BJ (cell line): ENCODE data around the gene NRK. TPM values are rescaled to one million over a fixed set of nuclear protein-coding genes. Genes with fewer than 3 reads are reported as not detected.
"Not testable (repeated sequence)": the region's sequence is repeated elsewhere in the genome, so short reads cannot be mapped to it uniquely, and the experiment has no call there.

Experiments used
- CTCF ChIA-PET: fragments of 350-600 bp; formaldehyde crosslinking; extraction: SDS; loops from one replicate; lab custom pipeline; 2021; ENCODE audit warnings: antibody characterized with exemption, inconsistent platforms; lab: Yijun Ruan, JAX
- POLR2A ChIA-PET: fragments of 300-600 bp; sonication (Branson Sonifier 250); formaldehyde crosslinking; extraction: SDS; loops from one replicate; lab custom pipeline; 2021; ENCODE audit warnings: antibody characterized with exemption; lab: Charles Lee
- DNase-seq: peaks from one replicate; pipeline ENCODE4 v3.0.0-alpha.2; 2011; ENCODE audit warnings: low read depth
- H3K27me3 ChIP-seq: 2 replicates; pipeline ENCODE4 v1.6.0; 2011; ENCODE audit warnings: low read length; ENCODE audit not compliant: control insufficient read depth, insufficient read depth
- H3K36me3 ChIP-seq: 2 replicates; pipeline ENCODE4 v1.5.1; 2011; ENCODE audit warnings: low read length; ENCODE audit not compliant: control insufficient read depth, insufficient read depth
- H3K4me3 ChIP-seq: 2 replicates; pipeline ENCODE4 v1.5.1; 2011; ENCODE audit warnings: low read depth, mild to moderate bottlenecking, control low read depth, low read length
- polyA plus RNA-seq: library from polyadenylated mRNA; depleted of rRNA; stranded (reverse); fragments of >200 nt; gene quantifications from 2 replicates; pipeline ENCODE4 v1.2.3, GENCODE V29; 2011
- TF ChIP-seq, protein P1 (sequence below): IDR thresholded peaks from 2 replicates; pipeline ENCODE4 v1.5.1; 2011; ENCODE audit warnings: low read depth, mild to moderate bottlenecking, control low read depth, inconsistent platforms, low read length, moderate library complexity; ENCODE audit not compliant: insufficient read depth

NRK gene
- polyA plus RNA-seq, 1 experiment: 0.16 TPM

DNA sequence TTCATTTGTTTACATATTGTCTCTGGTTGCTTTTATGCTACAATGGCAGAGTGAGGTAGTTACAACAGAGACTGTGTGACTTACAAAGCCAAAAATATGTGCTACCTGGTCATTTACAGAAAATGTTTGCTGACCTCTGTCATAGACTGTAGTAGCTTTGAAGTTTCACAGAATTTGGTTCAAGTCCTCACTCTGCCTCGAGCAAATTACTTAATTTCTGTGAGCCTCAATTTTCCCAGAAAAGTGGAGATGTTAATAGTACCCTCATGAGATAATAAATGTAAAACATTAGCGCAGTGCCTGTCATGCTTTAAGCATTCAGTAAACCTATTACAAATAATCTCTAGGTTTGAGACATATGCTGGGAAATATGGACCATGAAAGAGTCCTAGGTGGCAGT is 18.4 kb upstream of the NRK start:
- H3K36me3 ChIP-seq: no peaks in the 10 kb centered on the region
- ChIA-PET POLR2A (no interaction called here), CTCF (no interaction called here)
- no peaks in the 10 kb centered on the region for H3K27me3 ChIP-seq
- TF ChIP-seq, protein P1, sequence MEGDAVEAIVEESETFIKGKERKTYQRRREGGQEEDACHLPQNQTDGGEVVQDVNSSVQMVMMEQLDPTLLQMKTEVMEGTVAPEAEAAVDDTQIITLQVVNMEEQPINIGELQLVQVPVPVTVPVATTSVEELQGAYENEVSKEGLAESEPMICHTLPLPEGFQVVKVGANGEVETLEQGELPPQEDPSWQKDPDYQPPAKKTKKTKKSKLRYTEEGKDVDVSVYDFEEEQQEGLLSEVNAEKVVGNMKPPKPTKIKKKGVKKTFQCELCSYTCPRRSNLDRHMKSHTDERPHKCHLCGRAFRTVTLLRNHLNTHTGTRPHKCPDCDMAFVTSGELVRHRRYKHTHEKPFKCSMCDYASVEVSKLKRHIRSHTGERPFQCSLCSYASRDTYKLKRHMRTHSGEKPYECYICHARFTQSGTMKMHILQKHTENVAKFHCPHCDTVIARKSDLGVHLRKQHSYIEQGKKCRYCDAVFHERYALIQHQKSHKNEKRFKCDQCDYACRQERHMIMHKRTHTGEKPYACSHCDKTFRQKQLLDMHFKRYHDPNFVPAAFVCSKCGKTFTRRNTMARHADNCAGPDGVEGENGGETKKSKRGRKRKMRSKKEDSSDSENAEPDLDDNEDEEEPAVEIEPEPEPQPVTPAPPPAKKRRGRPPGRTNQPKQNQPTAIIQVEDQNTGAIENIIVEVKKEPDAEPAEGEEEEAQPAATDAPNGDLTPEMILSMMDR: no peak
- no peak overlapping the region for H3K4me3 ChIP-seq
- DNase-seq: no peak

- DNase-seq, POLR2A ChIA-PET, H3K4me3 ChIP-seq, H3K36me3 ChIP-seq, H3K27me3 ChIP-seq, CTCF ChIA-PET: not testable (repeated sequence)
These were observed 16.7 kb upstream of the NRK start for GRCh38 chrX:105805655-105806054.

DNA sequence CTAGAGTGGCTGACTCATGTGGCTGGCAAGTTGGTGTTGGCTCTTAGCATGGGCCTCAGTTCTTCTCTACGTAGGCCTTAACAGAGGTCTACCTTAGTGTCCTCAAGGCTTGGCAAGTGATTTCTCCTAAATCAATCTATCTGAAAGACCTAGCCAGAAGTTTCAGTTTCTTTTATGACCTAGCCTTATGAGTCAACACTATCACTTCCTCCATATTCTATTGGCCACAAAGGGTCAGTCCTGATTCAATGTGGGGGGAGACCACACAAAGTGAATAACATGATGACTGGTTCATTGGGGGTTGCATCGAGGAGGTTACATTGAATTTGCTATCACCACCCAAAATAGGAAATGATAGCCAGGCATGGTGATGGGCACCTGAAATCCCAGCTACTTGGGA is 5.8 kb upstream of the NRK start:
- ChIA-PET CTCF (no interaction called here), POLR2A (no interaction called here)
- TF ChIP-seq, protein P1: no peak
- no peak overlapping the region for H3K4me3 ChIP-seq
- DNase-seq: no peak
- no peaks in the 10 kb centered on the region for H3K27me3 ChIP-seq
- H3K36me3 ChIP-seq: no peaks in the 10 kb centered on the region

DNA sequence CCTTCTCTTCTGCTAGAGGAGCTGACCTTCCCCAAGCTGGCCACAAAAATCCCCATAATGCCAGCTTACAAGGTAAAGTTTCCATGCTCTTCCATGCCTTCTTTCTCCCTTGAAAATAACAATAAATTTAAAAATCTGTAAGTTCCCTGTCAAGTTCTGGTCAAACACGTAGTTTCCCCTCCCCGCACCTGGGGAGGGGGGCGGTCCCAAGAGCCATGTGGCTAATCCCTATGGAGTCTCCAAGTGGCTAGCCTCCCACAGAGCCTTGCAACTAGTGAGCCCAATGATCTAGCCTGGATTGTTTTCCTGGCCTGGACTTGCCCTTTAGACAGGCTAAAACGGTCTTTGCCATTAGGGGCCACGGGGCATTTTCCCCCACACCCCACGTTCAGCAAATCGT is 2.1 kb upstream of the NRK start:
- CTCF ChIA-PET: interaction anchor here (0.6 kb wide), 1 partner anchor 629 kb away, joined by 3 read pairs; no protein-coding TSS in a partner anchor
- no peak overlapping the region for H3K4me3 ChIP-seq
- POLR2A ChIA-PET: no interaction called here
- TF ChIP-seq, protein P1: no peak
- H3K36me3 ChIP-seq: no peaks in the 10 kb centered on the region
- no peaks in the 10 kb centered on the region; the same call in 1 of the 2 replicates for H3K27me3 ChIP-seq
- DNase-seq: no peak

DNA sequence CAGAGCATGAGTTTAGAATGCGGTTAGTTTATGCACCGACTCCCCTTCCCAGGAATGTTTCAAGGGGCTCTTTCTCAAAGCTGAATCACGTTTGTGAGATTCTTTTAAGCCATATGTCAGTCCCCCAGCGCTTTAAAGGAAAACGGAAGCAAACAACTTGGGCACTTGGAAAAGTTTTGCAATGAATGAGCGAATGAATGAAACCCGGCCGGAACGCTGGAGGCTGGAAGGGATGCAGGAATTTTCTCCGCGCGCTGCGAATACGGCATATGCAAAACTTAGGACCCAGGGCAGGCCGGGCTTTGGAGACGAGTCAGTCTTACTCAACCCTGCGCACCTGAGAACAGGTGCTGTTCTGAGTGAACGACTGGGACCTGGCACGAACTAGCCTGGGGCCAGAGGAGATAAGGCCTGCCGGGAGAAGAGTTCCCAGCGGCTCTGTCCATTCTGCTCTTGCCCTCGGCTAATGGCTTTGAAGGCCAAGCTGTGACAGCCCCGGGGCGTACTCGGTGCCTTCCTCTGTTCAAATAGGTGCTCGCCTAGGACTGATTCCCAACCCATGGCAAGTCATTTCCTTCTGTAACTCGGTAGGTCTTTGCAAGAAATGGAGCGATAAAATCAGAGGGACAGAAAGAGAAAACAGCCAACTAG is 743 bp upstream of the NRK start:
- H3K36me3 ChIP-seq: no peaks in the 10 kb centered on the region
- CTCF ChIA-PET: no interaction called here
- TF ChIP-seq, protein P1: no peak
- H3K4me3 ChIP-seq: no peak overlapping the region
- no peak for DNase-seq
- POLR2A ChIA-PET: no interaction called here
- H3K27me3 ChIP-seq: no peaks in the 10 kb centered on the region; the same call in 1 of the 2 replicates

DNA sequence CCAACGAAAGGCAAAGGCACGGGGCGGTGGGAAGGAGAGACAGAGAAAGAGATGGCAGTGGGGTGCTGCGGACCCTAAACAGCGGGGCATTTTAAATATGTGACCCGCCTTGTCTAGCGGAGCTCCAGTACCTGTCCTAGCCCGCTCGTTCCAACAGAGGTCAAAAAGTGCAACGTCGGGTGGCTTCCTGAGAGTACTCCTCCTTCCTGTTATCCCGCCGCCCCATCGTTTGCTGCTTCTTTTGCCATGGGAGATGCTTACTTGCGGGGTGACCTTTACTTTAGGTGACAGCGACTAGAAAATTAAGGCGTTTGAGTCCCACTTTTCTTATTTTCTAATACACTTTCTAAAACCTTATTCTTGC is 735 bp downstream of the NRK start:
- no peaks in the 10 kb centered on the region; the same call in 1 of the 2 replicates for H3K27me3 ChIP-seq
- POLR2A ChIA-PET: no interaction called here
- DNase-seq: no peak
- CTCF ChIA-PET: no interaction called here
- TF ChIP-seq, protein P1: no peak
- no peaks in the 10 kb centered on the region for H3K36me3 ChIP-seq
- H3K4me3 ChIP-seq: no peak overlapping the region
